Measurements from ENCODE around the gene PARP4. TPM values are rescaled to one million over a fixed set of nuclear protein-coding genes. Genes with fewer than 3 reads are reported as not detected.

PARP4 gene
- total RNA-seq, 1 experiment from 2014 or later = 76.0 TPM

DNA sequence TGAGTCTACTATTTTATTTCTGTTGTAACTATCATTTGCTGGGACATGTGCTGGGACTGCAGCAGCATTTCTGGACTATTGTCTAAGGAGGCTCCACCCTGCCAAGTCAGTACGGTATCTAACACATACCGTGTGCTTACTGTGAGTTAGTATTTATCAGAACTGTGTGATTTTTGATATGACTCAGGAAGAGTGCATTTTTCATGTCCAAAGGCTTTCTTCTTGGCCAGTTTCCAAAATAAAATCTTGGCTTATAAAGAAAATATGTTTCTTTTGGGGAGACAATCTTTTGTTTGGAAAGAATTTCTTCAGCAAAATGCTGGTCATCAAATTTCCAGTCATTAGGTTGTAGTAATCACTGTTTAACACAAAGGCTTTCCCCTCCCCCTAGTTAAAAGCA is 11.6 kb downstream of the PARP4 start (continued):
- TF ChIP-seq, protein P1, sequence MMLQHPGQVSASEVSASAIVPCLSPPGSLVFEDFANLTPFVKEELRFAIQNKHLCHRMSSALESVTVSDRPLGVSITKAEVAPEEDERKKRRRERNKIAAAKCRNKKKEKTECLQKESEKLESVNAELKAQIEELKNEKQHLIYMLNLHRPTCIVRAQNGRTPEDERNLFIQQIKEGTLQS (IDR thresholded peaks at IDR 0.05) = no peak
- TF ChIP-seq ZFX (IDR thresholded peaks at IDR 0.05) (no peak), EGR1 (IDR thresholded peaks at IDR 0.05; ENCODE audit: low read depth) (no peak), SRF (IDR thresholded peaks at IDR 0.05; ENCODE audit: low read depth) (no peak), SP1 (IDR thresholded peaks at IDR 0.05; ENCODE audit: low read depth) (no peak), TCF7L2 (IDR thresholded peaks at IDR 0.05; ENCODE audit: borderline replicate concordance, extremely low read depth, insufficient read depth, insufficient read length) (no peak), CEBPB (IDR thresholded peaks at IDR 0.05; ENCODE audit: low read depth) (no peak)
- TF ChIP-seq, protein P2, sequence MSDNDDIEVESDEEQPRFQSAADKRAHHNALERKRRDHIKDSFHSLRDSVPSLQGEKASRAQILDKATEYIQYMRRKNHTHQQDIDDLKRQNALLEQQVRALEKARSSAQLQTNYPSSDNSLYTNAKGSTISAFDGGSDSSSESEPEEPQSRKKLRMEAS (IDR thresholded peaks at IDR 0.05) = no peak
- TF ChIP-seq, protein P3, sequence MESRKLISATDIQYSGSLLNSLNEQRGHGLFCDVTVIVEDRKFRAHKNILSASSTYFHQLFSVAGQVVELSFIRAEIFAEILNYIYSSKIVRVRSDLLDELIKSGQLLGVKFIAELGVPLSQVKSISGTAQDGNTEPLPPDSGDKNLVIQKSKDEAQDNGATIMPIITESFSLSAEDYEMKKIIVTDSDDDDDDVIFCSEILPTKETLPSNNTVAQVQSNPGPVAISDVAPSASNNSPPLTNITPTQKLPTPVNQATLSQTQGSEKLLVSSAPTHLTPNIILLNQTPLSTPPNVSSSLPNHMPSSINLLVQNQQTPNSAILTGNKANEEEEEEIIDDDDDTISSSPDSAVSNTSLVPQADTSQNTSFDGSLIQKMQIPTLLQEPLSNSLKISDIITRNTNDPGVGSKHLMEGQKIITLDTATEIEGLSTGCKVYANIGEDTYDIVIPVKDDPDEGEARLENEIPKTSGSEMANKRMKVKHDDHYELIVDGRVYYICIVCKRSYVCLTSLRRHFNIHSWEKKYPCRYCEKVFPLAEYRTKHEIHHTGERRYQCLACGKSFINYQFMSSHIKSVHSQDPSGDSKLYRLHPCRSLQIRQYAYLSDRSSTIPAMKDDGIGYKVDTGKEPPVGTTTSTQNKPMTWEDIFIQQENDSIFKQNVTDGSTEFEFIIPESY (IDR thresholded peaks at IDR 0.05; ENCODE audit: extremely low read depth, insufficient replicate concordance, low read length) = no peak

DNA sequence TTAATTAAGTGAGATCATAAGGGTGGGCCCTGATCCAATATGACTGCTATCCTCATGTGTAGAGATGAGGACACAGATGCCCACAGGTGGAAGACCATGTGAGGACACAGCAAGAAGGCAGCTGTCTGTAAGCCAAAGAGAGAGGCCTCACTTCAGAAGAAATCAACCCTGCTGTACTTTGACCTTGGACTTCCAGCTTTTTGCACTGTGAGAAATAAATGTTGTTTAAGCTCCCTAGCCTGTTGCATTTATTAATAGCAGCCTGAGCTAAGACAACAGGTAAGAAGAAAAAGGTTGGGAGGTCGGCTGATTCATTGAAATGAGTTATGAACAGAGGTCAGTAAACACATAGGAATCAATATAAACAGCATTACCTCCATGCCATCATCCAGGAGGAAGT is 14.8 kb downstream of the PARP4 start:
- CTCF ChIA-PET = no interaction called here
- Histone ChIP-seq H3K9me3 (ENCODE audit: control insufficient read depth in 1 of 2, insufficient read depth in 1 of 2, low read depth in 1 of 2, low read length in 2 of 2) (no peaks in the 10 kb centered on the region), H2AFZ (ENCODE audit: low read depth, low read length, poor library complexity, severe bottlenecking) (no peak overlapping the region), H4K20me1 (ENCODE audit: insufficient read depth) (no peaks in the 10 kb centered on the region), H3K4me1 (ENCODE audit: control insufficient read depth in 1 of 2, insufficient read depth in 2 of 2, low read length in 2 of 2) (peaks cover 9 to 14% of the 10 kb centered on the region in 2 experiments), H3K9ac (ENCODE audit: low read length) (no peak overlapping the region), H3K27me3 (ENCODE audit: insufficient read depth, low read length) (no peaks in the 10 kb centered on the region), H3K36me3 (ENCODE audit: control insufficient read depth in 1 of 2, insufficient read depth in 2 of 2, low read length in 2 of 2) (peaks cover 33 to 39% of the 10 kb centered on the region in 2 experiments), H3K4me2 (ENCODE audit: low read length) (no peak overlapping the region), H3K27ac (ENCODE audit: low read depth, low read length) (no peak overlapping the region), H3K4me3 (replicated peaks in 1 of 2; ENCODE audit: low read depth in 1 of 2, low read length in 2 of 2) (no peak overlapping the region), H3K79me2 (ENCODE audit: insufficient read depth, low read length) (peaks cover 33% of the 10 kb centered on the region), H3K9me2 (ENCODE audit: insufficient read depth) (no peaks in the 10 kb centered on the region)
- RAD21 ChIA-PET (ENCODE audit: low non-redundant PET in 1 of 2, low total read pairs in 2 of 2, uncharacterized antibody in 2 of 2, unreplicated experiment in 2 of 2) = no interaction called here
- ATAC-seq (no peak), DNase-seq (ENCODE audit: low read depth, low spot score) (no peak)
- POLR2A ChIA-PET = no interaction called here
- BruUV-seq (replicated peaks) = no TSS peak
- TF ChIP-seq SP1 (IDR thresholded peaks at IDR 0.05; ENCODE audit: low read depth) (no peak), SRF (IDR thresholded peaks at IDR 0.05; ENCODE audit: low read depth) (no peak), ZNF274 (IDR thresholded peaks at IDR 0.05; ENCODE audit: low read depth, low read length) (no peak), EZH2phosphoT487 (IDR thresholded peaks at IDR 0.05; ENCODE audit: borderline replicate concordance) (no peak), ELF1 (IDR thresholded peaks at IDR 0.05; ENCODE audit: borderline replicate concordance, low read depth) (no peak), EGR1 (IDR thresholded peaks at IDR 0.05; ENCODE audit: low read depth) (no peak), CBX3 (IDR thresholded peaks at IDR 0.05; ENCODE audit: low read depth) (no peak), POLR2AphosphoS5 (IDR thresholded peaks at IDR 0.05; ENCODE audit: low read depth, low read length) (no peak)
- TF ChIP-seq, protein P4, sequence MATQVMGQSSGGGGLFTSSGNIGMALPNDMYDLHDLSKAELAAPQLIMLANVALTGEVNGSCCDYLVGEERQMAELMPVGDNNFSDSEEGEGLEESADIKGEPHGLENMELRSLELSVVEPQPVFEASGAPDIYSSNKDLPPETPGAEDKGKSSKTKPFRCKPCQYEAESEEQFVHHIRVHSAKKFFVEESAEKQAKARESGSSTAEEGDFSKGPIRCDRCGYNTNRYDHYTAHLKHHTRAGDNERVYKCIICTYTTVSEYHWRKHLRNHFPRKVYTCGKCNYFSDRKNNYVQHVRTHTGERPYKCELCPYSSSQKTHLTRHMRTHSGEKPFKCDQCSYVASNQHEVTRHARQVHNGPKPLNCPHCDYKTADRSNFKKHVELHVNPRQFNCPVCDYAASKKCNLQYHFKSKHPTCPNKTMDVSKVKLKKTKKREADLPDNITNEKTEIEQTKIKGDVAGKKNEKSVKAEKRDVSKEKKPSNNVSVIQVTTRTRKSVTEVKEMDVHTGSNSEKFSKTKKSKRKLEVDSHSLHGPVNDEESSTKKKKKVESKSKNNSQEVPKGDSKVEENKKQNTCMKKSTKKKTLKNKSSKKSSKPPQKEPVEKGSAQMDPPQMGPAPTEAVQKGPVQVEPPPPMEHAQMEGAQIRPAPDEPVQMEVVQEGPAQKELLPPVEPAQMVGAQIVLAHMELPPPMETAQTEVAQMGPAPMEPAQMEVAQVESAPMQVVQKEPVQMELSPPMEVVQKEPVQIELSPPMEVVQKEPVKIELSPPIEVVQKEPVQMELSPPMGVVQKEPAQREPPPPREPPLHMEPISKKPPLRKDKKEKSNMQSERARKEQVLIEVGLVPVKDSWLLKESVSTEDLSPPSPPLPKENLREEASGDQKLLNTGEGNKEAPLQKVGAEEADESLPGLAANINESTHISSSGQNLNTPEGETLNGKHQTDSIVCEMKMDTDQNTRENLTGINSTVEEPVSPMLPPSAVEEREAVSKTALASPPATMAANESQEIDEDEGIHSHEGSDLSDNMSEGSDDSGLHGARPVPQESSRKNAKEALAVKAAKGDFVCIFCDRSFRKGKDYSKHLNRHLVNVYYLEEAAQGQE (IDR thresholded peaks at IDR 0.05; ENCODE audit: low read depth) = no peak
- TF ChIP-seq, protein P3 (IDR thresholded peaks at IDR 0.05; ENCODE audit: extremely low read depth, insufficient replicate concordance, low read length) = no peak
- TF ChIP-seq, protein P2 (IDR thresholded peaks at IDR 0.05) = no peak
- intact Hi-C loops (cut with micrococcal nuclease) = no loop called here

Data from HCT116 (cell line).